ENCODE data around the gene DOHH.

DNA sequence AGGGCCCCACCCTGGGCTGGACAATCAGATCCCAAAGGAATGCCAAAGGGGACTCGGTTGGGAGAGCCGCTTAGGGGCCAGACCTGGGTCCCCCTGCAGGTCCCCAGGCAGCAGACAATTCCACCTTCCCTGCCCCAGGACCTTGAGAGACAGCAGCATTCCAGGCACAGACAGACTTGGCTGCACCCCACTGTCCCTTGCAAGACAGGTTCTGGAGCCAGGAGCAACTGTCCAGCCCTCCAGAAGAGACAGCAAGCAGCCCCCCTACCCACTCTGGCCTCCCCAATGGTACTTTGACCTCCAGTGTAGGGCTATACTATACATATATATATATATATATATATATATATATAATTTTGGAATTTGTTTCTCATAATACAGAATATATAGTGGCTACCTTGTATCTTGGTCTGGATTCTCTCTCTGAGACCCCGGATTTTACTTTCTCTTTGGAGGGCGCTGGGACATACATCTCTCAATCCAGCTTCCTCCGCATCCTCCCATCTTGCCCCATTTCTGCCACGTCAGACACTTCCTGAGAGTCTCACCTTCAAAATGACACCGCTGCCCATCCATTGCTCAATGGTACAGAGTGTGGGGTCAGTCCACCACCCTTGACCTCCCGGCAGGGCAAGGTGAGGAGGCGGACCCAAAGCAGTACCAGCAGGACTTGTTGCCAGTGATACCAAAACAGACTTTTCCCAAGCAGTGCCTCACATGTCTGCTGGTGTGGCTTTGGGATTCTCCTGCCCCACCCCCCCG, 32.9 kb downstream of the DOHH start:
- TF ChIP-seq EZH2 (IDR thresholded peaks at IDR 0.05; ENCODE audit: low read length) (no peak), CTCF (optimal IDR thresholded peaks at IDR 0.05 in 1 of 3, IDR thresholded peaks at IDR 0.05 in 1 of 3, conservative IDR thresholded peaks at IDR 0.05 in 1 of 3; ENCODE audit: extremely low read depth in 1 of 3, insufficient read depth in 2 of 3, low read length in 3 of 3) (no peak)

Data from keratinocyte (primary cell).